Measurements from ENCODE around the gene NUCB1. TPM values are rescaled to one million over a fixed set of nuclear protein-coding genes. Genes with fewer than 3 reads are reported as not detected.
"Not testable (repeated sequence)": the region's sequence is repeated elsewhere in the genome, so short reads cannot be mapped to it uniquely, and the experiment has no call there.

NUCB1 gene
- 118 and 160 TPM in 2 replicates for total RNA-seq

DNA sequence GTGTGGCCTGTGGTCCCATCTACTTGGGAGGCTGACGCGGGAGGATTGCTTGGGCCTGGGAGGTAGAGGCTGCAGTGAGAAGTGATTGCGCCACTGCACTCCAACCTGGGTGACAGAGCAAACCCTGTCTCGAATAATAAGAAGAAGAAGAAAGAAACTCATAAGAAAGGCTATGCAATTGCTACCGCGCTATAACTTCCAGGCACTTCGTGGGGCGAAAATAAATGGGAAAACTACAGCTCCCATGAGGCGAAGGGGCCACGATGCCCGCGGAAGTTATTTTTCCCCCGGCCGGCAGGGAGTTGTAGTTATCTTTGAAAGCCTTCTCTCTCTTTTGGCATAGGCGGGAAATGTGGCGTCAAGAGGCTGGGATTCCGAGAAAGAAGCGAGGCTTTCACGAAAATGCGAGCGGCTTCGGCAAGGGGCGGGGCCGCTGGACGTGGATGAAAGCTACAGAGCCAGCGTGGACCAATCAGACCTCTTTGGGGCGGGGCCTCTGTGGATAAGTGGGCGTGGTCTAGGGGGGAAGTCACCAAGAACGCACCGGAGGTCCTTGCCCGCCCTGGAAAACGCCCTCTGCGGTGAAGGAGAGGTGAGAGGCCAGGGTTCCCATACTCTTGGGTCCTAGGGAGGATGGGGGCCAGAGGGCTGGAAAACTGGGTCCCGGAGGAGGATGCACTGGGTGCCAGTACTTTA lies at the start of gene NUCB1:
Gene NUCB1 (plus strand): TSS at position 532 of the 696 bp plus-strand sequence. CDS start 485 bp downstream, outside the sequence.
- peak; percentile 97 to 98 for DNase-seq (ENCODE audit: low read depth in 2 of 2)

DNA sequence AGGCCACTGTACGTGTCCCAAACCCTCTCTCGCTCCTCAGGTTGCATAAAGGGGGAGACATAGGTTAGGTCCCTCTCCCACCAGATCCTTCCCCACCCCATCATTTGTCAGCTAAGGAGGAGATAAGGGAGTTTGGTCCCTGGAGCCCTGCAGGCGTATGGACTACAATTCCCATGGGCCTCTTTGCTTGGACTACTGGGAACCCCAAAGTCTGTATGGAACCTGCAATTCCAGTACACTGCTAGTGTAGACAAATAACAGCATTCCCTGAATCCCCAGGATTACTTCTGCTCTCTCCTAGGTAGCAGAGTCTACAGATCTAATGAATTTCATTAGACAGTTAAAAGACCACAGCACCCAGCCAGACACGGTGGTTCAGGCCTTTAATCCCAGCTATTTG lies 47.8 kb upstream of the NUCB1 start:
- DNase-seq (ENCODE audit: low read depth in 2 of 2) = no peak

DNA sequence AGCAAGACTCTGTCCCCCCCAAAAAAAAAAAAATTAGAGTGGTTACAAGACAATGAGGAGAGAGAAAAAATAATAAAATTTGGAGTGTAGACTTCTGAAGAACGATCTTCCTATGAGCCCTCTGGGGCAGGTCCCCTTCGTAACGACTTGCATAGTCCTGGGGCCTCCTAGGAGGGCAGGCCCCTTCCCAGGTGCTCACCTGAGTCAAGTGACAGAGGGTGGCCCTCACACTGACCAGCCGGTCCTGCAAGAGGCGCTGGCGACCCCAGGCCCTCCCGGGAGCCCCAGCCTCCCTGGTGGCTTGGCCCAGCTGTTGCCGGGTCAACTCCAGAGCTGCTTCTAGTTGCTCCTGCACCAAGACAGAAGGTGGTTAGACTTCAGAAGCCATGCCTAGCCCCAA lies 46.6 kb upstream of the NUCB1 start:
- no peak for DNase-seq (ENCODE audit: low read depth in 2 of 2)

DNA sequence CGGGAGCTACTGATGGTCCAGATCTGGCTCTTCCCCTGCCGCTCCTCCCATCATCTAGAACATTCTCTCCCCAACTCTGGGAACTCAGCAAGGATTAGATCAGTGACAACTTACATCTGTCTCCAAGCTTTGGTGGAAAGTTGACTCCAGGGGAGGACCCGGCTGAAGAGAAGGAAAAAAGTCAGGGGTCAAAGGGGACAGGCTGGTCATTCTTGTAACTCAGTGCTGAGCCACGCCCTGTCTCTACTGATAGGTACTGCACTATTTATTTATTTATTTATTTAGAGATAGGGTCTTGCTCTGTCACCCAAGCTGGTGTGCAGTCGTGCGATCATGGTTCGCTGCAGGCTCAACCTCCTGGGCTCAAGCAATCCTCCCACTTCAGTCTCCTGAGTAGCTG lies 46.0 kb upstream of the NUCB1 start:
- DNase-seq (ENCODE audit: low read depth in 2 of 2) = no peak

DNA sequence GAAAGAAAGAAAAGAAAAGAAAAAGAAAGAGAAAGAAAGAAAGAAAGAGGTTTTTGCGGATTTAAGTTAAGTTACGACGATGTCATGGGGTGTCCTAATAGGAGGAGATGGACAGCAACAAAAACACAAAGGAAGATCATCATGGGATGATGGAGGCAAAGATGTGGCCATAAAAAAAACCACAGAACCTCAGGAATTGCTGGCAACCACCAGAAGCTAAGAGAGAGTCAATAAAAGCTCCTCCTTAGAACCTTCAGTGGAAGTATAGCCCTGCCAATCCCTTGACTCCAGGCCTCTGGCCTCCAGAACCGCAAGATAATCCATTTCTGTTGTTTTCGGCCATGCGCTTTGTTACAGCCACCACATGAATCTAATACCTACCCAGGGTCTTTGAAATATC lies 43.2 kb upstream of the NUCB1 start:
- no peak for DNase-seq (ENCODE audit: low read depth in 2 of 2)

DNA sequence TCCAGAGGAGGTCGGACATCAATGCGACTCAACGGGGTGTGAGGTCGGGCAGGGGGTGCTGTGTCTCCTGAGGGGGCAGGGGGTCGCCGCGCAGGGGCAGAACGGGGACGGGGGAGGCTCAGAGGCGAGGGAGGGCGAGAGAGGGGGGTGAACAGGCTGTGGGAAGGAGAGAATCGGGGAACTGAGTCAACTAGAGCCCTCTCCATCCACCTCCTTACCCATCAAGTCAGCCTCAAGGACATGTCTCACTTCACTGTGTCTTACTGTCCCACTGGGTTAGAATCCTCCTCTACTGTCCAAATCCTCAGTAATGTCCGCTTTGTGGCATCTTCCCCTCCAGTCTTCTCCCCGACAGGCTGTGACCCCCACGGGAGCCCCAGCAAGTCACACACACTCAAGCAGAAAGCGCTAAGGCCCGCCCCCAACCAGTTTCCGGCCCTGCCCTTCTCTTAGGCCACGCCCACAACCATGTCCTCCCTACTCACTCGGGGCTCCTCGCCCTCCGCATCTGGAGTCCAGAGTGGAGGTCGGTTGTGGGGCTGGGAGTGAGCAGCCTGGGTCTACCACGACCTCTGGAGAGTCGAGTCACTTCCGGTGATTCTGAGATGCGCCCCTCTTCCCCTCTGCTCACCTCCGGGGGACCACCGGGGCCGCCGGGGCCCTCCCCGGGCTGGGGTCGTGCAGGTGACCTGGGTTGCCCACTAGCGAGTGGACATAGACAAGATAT lies 41.0 kb upstream of the NUCB1 start:
- DNase-seq (ENCODE audit: low read depth in 2 of 2) = no peak

DNA sequence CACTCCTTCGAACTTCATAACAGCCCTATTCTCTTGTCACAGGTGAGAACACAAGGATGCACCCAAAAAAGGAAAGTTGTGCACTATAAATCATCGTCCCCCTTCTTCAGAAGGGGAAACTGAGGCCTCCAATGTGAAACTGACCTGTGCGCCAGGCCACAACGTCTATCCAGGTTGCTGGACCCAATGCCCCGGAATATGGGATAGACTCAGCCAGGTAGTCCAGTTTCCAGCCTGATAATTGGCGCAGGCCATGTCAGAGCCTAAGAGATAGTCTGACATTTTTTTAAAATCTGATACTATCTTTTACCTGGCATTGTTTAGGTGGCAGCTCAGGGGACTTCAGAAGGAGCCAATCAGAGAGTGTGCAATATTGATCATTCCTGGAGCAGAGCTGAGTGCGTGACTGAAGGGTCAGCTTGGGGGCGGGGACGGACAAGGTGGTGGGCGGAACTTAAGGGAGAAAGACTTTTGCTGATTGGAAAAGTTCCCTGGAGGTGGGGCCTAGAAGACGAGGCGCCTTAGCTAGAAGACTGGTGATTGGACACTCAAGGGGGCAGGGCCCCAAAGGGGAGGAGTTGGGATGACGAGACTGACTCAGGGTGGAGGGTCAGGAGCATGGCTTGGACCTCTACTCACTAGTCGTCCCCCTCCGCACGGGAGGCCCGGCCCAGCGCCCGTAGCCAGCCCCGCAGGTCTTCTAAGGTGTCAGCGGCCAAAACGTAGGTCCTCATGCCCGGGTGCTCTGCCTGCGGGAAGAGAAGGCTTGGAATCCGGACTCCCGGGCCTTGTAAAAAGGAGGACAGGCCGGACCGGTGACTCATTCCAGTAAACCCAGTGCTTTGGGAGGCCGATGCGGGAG lies 40.2 kb upstream of the NUCB1 start:
- DNase-seq (ENCODE audit: low read depth in 2 of 2) = no peak

DNA sequence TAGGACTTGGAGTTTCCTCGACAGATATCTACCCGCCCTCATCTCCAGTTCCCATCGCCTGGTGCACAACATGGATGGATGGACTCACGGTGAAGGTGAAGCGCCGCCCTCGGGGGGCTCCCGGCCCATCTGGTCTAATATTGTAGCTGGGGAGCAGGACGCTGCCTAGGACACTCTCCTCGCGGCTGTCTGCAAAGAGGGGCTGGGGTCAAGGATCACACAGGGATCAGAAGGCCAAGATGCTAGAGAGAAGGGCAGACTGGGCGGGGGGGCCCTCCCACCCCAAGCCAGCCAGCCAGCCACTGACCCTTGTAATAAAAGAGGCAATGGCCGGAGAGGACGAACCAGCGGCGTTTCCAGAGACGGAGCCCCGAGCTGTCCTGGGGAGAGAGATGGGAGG lies 38.8 kb upstream of the NUCB1 start:
- DNase-seq (ENCODE audit: low read depth in 2 of 2) = no peak

DNA sequence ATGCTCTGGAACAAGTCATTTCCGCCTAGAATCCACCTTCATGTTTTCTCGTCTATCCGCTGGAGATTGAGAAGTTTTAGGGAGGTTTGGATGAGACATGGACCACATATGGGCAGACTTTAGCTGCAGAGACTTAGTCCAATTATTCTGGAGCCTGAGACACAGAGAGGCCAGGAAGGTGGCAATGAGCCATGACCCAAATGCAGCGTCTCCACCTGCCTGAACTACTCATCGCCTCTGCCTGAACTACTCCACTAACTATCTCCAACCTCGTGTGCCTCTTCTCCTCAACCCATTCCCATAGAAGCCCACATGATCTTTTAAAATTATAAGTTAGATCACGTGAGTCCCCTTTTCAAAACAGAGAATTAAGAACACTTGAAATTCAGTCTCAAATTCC lies 37.3 kb upstream of the NUCB1 start:
- no peak for DNase-seq (ENCODE audit: low read depth in 2 of 2)

DNA sequence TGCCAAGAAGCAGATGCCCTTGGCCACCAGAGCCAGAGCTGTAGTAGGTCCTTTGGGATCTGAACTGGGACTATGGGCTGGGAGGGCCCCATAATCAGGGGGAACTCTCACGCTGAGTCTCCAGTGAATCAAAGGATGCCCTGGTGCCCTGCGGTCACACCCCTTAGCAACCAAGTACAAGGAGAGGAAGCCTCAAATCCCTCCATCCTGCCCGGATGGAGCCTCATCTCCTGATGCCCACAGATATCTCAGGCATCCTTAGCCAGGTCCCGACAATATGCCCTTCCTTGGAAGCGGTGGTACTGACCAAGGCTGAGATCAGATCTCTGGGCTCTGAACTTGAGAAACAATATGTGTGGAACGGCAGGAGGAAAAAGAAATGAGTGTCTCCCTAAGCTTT lies 33.4 kb upstream of the NUCB1 start:
- DNase-seq (ENCODE audit: low read depth in 2 of 2) = no peak

DNA sequence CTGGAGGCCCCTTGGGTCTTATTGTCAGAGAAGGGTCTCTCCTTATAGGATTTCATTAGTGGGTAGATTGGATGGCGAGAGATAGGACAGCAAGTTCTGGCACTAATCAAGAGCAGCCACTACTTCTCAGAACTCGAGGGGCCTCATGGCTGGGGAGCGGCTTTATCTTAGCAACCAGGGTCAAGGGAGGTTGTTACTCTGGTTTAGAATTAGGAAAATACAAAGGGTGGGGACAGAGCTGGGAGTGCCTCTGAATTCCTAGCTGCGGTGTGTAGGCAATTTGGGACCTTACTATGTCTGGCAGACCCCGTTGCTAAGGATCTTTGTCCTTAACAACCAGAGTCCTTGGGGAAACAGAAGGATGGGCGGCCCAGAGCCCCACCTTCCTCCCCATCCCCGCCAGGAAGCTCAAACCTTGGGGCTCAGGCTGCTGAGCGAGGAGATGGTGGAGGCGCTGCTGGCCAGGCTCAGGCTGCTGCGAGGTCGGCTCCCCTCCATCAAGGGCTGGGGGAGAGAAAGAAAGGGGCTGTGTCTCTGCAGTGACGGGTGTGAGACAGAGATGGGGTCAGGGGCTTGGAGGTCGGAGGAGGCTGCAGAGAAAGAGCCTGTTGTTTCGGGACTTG lies 32.9 kb upstream of the NUCB1 start:
- DNase-seq (ENCODE audit: low read depth in 2 of 2) = no peak

DNA sequence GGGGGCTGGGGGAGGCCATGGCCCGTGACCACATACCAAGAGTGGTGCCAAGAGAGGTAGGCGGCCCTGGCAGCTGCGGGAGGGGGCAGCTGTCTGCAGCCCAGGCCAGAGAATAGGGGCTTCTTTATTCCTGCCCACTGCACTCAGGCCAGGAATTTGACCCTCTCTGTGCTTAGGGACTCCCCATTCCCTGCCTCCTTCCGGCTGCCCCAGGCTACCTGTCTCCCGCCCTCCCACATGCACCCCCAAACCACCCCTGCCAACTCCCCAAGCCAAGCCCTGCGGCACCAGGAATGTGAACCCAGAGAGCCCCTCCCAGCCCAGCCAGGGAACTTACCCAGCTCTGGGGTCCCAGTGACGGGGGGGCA lies 32.4 kb upstream of the NUCB1 start:
- no peak for DNase-seq (ENCODE audit: low read depth in 2 of 2)

DNA sequence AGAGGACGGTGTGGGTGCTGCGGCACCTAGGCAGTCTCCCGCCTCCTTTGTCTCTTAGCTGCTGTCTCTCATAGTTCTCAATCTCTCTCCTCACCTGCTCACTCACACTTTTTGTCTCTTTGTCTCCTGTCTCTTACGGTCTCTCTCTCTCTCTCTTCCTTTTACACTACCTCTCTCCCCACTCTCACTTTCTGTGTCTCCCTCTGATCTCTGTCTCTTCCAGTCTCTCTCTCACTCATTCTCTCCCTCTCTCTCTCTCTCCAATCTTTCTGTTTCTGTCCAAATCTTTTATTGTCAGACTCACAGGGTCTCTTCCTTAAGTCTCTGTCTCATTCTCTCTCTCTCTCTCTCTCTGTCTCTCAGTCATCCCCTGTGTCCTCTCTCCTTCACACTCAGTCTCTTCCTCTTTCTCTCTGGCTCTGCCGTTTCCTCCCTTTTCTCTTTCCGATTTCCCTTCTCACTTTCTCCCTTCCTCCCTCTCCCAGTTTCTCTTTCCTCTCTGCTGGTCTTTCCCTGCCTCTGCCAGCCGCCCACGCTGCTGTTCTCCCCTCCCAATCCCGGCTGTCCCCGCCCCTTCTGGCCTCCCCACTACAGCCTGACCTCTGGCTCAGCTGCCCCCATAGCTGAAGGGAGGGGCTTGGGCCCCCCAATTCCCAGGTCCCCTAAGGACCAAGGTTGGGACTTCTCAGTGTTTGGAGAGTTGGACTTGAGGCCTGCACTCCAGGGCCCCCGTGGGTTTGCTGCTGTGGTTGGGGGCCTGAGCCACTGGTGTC lies 31.8 kb upstream of the NUCB1 start, which contains the start of gene PLEKHA4:
Gene PLEKHA4 (minus strand): TSS at position 504 of the 773 bp plus-strand sequence. CDS start 997 bp downstream, outside the sequence.
- DNase-seq (ENCODE audit: low read depth in 2 of 2) = peak in 1 of 2 donors; percentile 63

DNA sequence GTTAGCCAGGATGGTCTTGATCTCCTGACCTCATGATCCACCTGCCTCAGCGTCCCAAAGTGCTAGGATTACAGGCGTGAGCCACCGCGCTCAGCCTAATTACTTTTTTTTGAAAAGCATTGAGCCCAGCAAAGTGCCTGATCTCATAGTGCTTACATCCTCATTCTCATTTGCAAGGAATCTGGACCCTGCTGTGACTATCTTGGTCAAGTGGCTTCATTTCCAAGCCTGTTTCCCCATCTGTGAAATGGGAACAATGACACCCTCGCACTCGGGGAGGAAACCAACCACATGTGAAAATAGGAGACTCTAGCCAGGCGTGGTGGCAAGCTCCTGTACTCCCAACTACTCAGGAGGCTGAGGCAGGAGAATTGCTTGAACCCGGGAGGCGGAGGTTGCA lies 30.1 kb upstream of the NUCB1 start:
- no peak for DNase-seq (ENCODE audit: low read depth in 2 of 2)

DNA sequence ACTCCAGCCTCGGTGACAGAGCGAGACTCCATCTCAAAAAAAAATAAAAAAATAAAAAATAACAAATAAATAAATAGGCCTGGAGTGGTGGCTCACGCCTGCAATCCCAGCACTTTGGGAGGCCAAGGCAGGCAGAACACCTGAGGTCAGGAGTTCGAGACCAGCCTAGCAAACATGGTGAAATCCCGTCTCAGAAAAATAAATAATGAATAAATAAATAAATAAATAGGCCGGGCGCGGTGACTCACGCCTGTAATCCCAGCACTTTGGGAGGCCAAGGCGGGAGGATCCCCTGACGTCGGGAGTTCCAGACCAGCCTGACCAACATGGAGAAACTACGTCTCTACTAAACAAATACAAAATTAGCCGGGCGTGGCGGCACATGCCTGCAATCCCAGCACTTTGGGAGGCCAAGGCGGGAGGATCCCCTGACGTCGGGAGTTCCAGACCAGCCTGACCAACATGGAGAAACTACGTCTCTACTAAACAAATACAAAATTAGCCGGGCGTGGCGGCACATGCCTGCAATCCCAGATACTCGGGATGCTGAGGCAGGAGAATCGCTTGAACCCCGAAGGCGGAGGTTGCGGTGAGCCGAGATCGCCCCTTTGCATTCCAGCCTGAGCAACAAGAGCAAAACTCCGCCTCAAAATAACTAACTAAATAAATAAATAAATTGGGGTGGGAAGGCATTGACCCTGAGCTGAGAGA lies 28.5 kb upstream of the NUCB1 start:
- not testable (repeated sequence) for DNase-seq (ENCODE audit: low read depth in 2 of 2)

DNA sequence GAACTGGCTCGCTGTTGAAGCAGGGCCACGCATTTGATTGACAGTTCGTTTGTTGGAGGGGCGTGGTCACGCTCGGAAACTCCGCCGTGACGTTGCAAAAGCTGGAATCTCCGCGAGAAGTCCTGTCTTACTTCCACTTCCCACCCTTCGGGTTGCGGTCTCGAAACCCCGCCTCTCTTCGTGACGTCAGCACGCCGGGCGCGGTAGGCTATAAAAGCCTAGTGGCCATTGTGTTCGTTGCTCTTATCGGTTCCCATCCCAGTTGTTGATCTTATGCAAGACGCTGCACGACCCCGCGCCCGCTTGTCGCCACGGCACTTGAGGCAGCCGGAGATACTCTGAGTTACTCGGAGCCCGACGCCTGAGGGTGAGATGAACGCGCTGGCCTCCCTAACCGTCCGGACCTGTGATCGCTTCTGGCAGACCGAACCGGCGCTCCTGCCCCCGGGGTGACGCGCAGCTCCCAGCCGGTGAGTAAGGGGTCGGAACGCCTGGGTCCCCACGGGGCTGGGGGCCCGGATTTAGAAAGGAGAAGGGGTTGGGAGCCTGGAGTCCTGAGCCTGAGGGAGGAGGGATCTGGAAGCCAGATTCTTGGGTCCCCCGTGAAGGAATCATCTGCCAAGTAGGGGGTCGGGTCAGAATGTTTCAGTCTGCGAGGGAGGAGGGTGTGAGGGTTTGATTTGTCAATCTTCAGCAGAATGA lies 27.8 kb upstream of the NUCB1 start, which contains the start of gene PPP1R15A:
Gene PPP1R15A (plus strand): TSS at position 240 of the 702 bp plus-strand sequence. CDS start 813 bp downstream, outside the sequence.
- peak; percentile 98 for DNase-seq (ENCODE audit: low read depth in 2 of 2)

DNA sequence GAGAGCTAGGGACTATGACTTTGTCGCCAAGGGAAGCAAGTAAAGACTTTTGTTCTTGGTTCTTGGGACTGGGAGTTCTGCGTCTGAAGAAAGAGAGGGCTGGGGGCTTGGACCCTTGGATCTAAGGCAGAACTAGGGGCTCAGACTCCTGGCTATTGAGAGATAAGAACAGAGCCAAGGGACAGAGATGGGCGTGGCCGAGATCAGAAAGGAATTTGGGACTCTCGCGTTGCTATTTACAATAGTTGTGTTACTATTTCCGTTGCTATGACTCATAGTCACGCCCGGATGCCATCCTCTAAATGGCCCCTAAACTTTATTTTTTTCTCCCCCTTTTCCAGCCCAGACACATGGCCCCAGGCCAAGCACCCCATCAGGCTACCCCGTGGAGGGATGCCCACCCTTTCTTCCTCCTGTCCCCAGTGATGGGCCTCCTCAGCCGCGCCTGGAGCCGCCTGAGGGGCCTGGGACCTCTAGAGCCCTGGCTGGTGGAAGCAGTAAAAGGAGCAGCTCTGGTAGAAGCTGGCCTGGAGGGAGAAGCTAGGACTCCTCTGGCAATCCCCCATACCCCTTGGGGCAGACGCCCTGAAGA lies 27.1 kb upstream of the NUCB1 start:
- peak; percentile 96 to 97 for DNase-seq (ENCODE audit: low read depth in 2 of 2)

DNA sequence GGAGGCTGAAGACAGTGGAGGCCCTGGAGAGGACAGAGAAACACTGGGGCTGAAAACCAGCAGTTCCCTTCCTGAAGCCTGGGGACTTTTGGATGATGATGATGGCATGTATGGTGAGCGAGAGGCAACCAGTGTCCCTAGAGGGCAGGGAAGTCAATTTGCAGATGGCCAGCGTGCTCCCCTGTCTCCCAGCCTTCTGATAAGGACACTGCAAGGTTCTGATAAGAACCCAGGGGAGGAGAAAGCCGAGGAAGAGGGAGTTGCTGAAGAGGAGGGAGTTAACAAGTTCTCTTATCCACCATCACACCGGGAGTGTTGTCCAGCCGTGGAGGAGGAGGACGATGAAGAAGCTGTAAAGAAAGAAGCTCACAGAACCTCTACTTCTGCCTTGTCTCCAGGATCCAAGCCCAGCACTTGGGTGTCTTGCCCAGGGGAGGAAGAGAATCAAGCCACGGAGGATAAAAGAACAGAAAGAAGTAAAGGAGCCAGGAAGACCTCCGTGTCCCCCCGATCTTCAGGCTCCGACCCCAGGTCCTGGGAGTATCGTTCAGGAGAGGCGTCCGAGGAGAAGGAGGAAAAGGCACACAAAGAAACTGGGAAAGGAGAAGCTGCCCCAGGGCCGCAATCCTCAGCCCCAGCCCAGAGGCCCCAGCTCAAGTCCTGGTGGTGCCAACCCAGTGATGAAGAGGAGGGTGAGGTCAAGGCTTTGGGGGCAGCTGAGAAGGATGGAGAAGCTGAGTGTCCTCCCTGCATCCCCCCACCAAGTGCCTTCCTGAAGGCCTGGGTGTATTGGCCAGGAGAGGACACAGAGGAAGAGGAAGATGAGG lies 26.4 kb upstream of the NUCB1 start:
- DNase-seq (ENCODE audit: low read depth in 2 of 2) = peak; percentile 40 to 46
